Effector CD4-positive, alpha-beta T cell (primary cell): Measurements from ENCODE around the gene KLF2.
A peak's percentile ranks its signal among the peaks of the same experiment; 100 is the strongest.

Source experiments
- DNase-seq: peaks from one replicate; pipeline ENCODE4 v3.0.0-alpha.2; 2020

The KLF2 gene

DNA sequence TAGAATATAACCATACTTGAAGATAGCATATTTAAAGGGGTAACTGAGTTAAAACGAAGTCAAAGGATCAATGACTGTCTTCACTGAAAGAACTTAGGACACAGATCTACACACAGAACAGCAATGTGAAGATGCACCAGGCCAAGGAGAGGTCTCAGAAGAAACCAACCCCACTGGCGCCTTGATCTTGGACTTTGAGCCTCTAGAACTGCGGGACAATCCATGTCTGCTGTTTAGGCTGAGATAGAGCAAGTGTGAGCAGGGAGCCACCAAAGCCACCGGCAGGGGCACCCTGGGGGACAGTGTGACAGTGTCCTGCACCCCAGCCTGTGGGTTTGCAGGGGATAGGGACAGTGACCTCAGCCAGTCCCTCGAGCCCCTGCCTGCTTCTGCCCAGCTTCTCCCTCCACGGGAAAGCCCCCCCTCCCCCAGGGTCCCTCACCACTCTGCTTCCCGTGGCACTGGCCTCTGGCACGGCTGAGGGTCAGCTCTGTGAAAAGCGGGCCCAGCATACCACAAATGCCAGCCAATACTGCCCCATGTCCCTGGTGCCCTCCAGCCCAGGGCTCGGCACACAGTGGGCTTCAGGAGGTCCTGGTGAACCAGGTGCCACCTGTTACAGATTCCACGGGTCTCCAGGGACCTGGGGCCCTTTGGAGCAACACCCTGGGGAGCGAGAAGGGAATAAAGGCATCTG lies 40.8 kb downstream of the KLF2 start:
- DNase-seq: no peak

- DNase-seq: no peak
Observed at GRCh38 chr19:16366056-16366432, 41.4 kb downstream of the KLF2 start.

DNA sequence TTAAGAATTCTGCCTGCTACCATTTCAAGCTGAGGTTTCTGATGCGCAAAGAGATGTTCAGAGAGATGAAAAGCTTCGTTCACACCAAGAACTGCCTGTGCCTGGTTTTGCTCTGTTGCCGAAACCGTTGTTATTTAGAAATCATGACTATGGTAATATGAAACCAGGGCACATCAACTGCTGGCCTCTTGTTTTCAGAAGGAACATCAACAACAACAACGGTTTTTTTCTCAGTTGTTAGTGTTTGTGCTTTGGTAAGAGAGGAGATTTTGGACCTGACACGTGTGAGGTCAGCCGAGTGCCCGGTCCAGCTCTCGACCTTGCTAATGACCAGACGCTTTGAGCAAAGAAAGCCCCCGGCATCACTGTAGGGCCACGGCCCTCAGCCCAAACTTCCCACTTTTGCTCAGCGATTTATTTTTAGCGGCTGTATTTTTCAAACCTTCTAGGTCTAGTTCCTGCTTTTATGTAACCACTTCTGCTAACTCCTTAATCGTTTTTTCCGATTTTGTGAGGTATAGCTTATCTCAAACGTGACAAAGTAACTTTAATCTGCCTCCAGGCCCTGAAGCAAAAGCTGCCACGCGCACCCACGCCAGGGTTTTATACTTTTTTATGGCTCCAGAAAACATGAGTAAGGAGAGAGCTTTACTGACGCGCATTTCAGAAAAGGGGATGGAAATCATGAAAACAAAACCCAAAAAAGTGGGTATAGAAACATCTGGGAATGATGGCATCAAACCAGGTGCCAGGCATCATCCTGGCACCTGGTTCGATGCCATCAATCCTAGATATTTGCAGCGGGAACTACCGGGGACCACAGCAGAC lies 42.0 kb downstream of the KLF2 start:
- peak; percentile 35 for DNase-seq

DNA sequence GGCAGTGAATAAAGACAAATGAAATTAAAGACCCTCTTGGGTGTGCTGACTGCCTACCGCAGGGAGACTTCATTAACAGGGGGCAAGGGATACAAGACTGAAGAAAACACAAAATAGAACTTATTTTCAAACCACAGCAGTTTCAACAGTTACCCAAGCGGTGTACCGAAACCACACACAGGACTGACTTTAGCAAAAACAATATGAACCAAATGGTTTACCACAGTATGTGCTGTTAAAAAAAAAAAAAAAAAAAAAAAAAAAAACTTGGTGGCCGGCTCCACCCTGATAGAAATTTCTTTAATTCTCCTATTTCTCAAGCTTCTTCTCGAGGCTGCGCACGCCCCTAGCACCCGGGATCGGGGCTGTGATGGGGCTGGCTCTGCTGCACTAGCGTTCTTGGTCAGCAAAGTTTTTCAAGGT lies 42.6 kb downstream of the KLF2 start:
- DNase-seq: peak; percentile 60

GRCh38 chr19:16368385-16369305 lies 44.0 kb downstream of the KLF2 start:
- peak; percentile 83 for DNase-seq

GRCh38 chr19:16369306-16369663 lies 44.7 kb downstream of the KLF2 start:
- no peak for DNase-seq

DNA sequence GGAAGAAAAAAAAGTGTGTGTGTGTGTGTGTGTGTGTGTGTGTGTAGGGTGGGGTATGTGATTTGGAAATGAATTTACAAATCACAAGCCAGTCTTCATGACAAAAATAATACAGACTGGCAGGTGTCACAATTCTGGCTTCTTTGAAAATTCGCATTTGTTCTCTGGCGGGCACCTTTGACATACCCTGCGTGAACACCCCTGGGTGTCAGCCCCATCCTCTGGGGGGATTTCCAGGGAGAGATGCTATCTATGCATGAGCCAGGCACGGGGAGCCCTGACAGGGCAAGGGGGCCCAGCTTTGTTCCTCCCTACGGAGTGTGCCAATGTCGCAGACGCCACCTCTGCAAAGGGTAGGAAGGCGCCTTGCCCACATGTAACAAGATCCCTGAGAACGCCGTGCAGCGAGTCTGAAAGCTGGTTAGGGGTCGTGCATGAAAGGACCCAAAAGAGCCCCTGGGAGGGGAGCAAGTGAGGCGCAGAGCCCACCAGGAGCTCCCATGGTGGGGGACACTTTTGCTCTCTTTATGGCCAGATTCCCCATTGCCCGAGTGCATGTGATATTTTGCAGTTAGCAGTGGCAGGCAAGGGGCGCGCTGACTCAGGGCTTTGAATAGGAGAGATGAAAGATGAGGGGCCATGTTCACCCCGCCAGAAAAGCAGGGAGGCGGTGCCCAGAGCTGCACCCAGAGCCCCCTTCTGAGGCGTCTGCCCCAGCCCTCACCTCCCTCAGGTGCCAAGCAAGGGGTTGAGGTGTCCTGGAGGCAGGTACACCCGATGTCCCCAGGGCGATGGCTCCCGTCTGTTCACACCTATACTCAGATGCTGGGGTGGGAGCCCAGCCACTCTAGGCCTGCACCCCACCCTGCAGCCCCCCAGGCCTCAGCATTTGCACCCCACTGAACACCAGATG lies 45.3 kb downstream of the KLF2 start:
- DNase-seq: peak; percentile 89

DNA sequence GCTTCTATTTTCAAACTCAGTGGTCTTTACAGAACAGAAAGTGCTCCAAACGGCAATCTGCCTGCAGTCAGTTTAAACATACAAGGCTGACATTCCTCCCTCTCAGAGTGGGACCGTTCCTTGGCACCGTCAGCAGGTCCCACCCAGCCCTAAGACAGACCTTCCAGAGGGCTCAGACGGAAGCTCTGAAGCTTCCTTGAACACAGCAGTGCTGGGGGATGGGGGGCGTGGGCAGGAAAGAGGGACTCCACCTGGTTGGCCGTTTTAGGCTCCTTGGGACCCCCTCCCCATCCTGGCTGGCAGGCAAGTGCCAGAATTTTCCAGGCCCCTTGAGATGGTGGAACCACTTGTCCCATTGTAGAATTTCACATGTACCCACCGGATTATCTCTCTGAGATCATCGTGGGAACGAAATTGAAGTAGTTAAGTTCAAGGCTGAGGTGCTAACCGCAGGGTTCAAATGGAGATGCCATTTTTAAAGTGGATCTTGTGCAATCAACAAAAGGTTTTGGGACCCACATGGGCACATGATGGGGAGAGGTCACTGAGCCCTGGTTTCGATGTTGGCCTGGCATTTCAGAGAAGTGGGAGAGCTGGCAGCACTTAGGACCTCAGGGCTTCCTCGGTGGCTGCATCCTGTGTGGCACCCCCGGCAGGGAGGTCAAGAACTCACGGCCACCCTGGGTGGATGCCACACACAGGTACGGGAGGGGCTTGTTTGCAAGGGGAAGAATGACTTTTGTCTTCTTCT lies 46.2 kb downstream of the KLF2 start:
- DNase-seq: no peak

- DNase-seq: peak; percentile 87
Observed at GRCh38 chr19:16371540-16371986, 46.9 kb downstream of the KLF2 start.

DNA sequence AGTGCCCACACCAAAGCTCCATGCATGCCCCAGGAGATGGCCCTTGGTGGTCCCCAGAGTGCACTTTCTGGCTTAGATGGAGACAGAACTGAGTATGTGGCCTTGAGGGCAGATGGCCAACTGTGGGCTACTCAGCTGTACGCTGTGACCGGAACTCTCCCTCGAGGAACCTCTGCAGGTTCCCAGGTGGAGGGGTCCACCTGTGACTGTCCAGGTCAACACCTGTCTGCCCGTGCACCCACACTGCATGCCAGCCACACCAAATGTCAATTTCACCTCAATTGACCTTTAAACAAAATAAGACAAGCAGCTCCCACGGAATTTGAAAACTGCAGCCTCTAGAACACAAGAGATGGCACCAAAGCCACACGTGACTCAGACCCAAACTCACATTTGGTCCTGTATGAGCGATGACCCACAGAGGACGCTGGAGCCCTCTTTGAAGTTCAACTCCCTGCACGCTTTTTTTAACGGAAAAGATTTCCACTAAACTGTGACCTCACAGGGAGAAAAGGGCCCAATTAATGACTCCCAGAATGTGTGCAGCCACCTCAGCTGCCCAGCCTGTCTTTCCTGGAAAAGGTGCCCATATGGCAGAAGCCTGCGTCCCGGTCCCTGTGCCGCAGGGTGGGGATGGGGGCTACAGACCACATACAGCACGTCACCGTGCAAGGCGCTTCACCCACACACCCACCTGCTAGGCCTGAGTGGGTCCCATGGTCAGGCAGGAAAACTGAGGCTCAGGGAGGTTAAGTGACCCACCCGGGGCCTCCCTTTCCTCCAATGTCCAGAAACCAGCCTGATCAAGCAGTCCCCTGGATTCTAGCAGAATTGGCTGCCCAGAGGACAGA lies 47.7 kb downstream of the KLF2 start:
- DNase-seq: no peak

DNA sequence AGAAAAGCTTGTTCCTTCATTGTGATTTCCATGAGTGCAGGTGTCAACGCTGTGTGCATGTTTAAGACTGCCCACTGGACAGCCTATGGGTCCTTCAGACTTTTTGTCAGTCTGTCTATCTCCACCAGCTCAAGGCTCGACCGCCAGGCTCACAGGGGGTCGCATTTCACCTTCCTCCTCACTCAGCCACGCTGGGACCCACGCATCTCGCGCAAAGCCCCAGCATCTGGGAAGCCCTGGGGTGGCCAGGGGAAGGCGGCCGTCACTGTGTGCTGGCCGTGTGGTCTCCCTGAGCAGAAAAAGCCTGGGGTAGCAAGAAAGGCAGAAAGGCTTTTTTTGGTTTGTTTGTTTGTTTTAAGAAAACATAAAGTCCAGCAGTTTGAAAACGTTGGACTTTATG lies 48.5 kb downstream of the KLF2 start:
- no peak for DNase-seq

DNA sequence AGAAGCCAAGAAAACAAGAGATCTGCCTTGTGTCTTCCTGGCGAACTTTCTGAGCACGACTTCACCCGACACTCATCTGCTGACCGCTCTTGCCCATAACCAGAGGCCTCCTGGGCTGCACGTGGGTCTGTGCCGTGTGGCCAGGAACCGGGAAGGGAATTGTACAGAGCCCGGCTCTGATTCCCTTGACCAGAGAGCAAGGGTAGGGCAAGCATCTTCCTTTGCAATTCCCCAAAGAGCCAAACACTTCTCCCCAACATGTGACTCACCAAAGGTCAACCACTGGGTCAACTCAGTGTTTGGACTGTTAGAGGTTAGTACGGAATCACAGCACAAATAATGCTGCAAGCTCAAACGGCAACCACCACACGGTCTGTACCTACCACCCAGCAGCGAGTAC lies 48.9 kb downstream of the KLF2 start:
- no peak for DNase-seq

GRCh38 chr19:16373989-16374388 lies 49.4 kb downstream of the KLF2 start:
- no peak for DNase-seq

- DNase-seq: no peak
Observed at GRCh38 chr19:16374436-16374835, 49.8 kb downstream of the KLF2 start.

DNA sequence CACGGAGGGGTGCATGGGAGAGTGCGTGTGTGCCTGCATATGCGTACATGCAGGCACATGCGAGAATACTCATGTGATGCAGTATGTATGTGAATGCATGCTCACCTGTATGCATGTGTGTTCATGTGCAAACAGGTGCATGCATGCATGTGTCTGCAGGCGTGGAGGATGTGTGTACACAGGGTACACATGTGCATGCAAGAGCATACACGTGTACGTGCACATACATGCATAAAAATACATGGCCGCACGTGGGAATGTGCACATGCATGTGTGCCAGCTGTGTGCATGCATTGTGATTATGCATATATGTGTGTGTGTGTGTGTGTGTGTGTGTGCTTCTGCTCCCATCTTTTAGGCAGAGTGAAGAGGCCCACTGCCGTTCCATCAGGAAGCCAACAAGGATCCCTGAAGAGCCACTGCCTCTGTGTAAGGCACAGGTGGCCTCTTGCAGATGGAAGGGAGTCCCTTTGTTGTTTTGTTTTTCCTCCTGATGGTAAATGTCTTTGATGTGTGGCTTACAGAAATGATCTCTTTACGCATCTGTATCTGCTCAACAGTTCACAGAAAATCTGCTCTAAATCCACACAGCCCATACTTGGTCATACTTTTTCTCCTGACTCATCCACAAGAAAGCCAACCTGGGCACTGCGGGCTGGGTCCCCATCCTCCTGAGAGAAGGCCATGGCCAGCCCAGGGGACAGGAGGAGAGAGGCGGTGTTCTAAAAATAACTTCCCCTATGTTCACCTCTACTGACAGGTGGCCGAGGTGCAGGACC lies 50.7 kb downstream of the KLF2 start:
- DNase-seq: no peak

DNA sequence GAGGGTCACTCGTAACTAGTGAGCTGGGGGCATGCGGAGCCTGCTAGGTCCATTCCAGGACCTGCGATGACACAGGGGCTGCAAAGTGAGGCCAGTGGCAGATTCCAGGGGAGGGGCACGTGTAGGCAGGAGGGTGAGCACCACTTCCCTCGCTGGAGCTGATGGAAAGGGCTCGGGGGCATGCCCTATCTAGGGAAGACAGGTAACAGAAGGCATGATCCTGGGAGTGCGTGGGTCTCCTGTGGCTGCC lies 51.2 kb downstream of the KLF2 start:
- no peak for DNase-seq

- DNase-seq: no peak
Observed at GRCh38 chr19:16376241-16376640, 51.6 kb downstream of the KLF2 start.

- DNase-seq: peak; percentile 24
Observed at GRCh38 chr19:16376649-16377048, 52.0 kb downstream of the KLF2 start.

DNA sequence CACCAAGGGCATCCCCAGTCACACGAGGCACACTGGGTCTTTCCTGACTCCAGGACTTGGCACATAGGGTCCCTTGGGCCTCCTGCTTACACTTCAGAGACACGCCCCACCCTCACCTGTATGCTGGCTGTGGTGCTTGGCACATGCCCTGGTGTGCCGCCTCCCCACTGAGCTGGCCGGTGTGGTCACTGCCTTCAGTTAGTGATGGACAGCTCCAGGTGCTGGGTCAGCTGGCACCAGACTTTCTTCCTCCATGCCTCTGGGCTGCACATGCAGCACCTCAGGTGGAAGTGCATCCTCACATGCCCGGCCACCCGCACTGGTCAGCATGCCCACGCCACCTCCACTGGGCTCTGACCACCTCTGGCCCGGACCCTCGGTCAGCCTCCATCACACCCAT lies 52.9 kb downstream of the KLF2 start:
- no peak for DNase-seq
